Stimulated activated naive CD8-positive, alpha-beta T cell treated with anti-CD3 and anti-CD28 coated beads, Interleukin-15, Interleukin-2, amounts not matched to agents 100 ng/mL and 50 ng/mL, for 24 hours (primary cell): ENCODE data around the gene PEX26.
"Not testable (repeated sequence)": the region's sequence is repeated elsewhere in the genome, so short reads cannot be mapped to it uniquely, and the experiment has no call there.

Experiments used
- H3K27ac Mint-ChIP-seq: one replicate; pipeline ENCODE4 v1.8.0; 2021; ENCODE audit warnings: mild to moderate bottlenecking, mixed read lengths
- H3K27me3 Mint-ChIP-seq: one replicate; pipeline ENCODE4 v1.8.0; 2021; ENCODE audit warnings: mixed read lengths
- H3K36me3 Mint-ChIP-seq: one replicate; pipeline ENCODE4 v1.8.0; 2021; ENCODE audit warnings: low read depth, mixed read lengths
- H3K4me1 Mint-ChIP-seq: one replicate; pipeline ENCODE4 v1.8.0; 2021; ENCODE audit warnings: low read depth, mixed read lengths
- H3K4me3 Mint-ChIP-seq: one replicate; pipeline ENCODE4 v1.8.0; 2021; ENCODE audit warnings: mild to moderate bottlenecking, mixed read lengths
- H3K9me3 Mint-ChIP-seq: one replicate; pipeline ENCODE4 v1.8.0; 2021; ENCODE audit warnings: mixed read lengths

The PEX26 gene

GRCh38 chr22:18063306-18063705, 14.5 kb upstream of the PEX26 start:
- H3K36me3 Mint-ChIP-seq: no peaks in the 10 kb centered on the region
- no peaks in the 10 kb centered on the region for H3K9me3 Mint-ChIP-seq
- H3K27me3 Mint-ChIP-seq: peaks cover 29% of the 10 kb centered on the region
- H3K27ac Mint-ChIP-seq: no peak overlapping the region
- no peak overlapping the region for H3K4me3 Mint-ChIP-seq
- H3K4me1 Mint-ChIP-seq: peaks cover 29% of the 10 kb centered on the region

GRCh38 chr22:18063715-18064114, 14.1 kb upstream of the PEX26 start:
- Mint-ChIP-seq H3K4me1 (peaks cover 27% of the 10 kb centered on the region), H3K27me3 (peaks cover 29% of the 10 kb centered on the region)
- H3K4me3 Mint-ChIP-seq, H3K27ac Mint-ChIP-seq, H3K9me3 Mint-ChIP-seq, H3K36me3 Mint-ChIP-seq: not testable (repeated sequence)

GRCh38 chr22:18064636-18065035, 13.2 kb upstream of the PEX26 start:
- Mint-ChIP-seq H3K36me3 (no peaks in the 10 kb centered on the region), H3K4me3 (no peak overlapping the region), H3K4me1 (peaks cover 21% of the 10 kb centered on the region), H3K27ac (no peak overlapping the region), H3K27me3 (peaks cover 29% of the 10 kb centered on the region), H3K9me3 (no peaks in the 10 kb centered on the region)

- Mint-ChIP-seq H3K4me1 (peaks cover 17% of the 10 kb centered on the region), H3K27me3 (peaks cover 29% of the 10 kb centered on the region), H3K9me3 (no peaks in the 10 kb centered on the region), H3K4me3 (no peak overlapping the region), H3K36me3 (no peaks in the 10 kb centered on the region), H3K27ac (no peak overlapping the region)
These were observed 12.5 kb upstream of the PEX26 start for GRCh38 chr22:18065256-18065655.

- Mint-ChIP-seq H3K4me3 (peak overlapping the region; percentile 2), H3K36me3 (no peaks in the 10 kb centered on the region), H3K4me1 (peaks cover 16% of the 10 kb centered on the region), H3K27me3 (peaks cover 29% of the 10 kb centered on the region), H3K27ac (peak overlapping the region; percentile 22), H3K9me3 (no peaks in the 10 kb centered on the region)
These were observed 11.5 kb upstream of the PEX26 start for GRCh38 chr22:18066181-18066859.

GRCh38 chr22:18067121-18067520, 10.7 kb upstream of the PEX26 start:
- Mint-ChIP-seq H3K27ac (peak overlapping the region; percentile 50), H3K36me3 (no peaks in the 10 kb centered on the region), H3K9me3 (no peaks in the 10 kb centered on the region), H3K27me3 (peaks cover 29% of the 10 kb centered on the region), H3K4me1 (peaks cover 16% of the 10 kb centered on the region), H3K4me3 (no peak overlapping the region)

- H3K9me3 Mint-ChIP-seq: no peaks in the 10 kb centered on the region
- peaks cover 16% of the 10 kb centered on the region for H3K4me1 Mint-ChIP-seq
- H3K4me3 Mint-ChIP-seq: no peak overlapping the region
- no peak overlapping the region for H3K27ac Mint-ChIP-seq
- peaks cover 29% of the 10 kb centered on the region for H3K27me3 Mint-ChIP-seq
- no peaks in the 10 kb centered on the region for H3K36me3 Mint-ChIP-seq
These were observed 10.0 kb upstream of the PEX26 start for GRCh38 chr22:18067548-18068341.

GRCh38 chr22:18068381-18068988, 9.3 kb upstream of the PEX26 start:
- peaks cover 29% of the 10 kb centered on the region for H3K27me3 Mint-ChIP-seq
- peaks cover 16% of the 10 kb centered on the region for H3K4me1 Mint-ChIP-seq
- no peak overlapping the region for H3K4me3 Mint-ChIP-seq
- no peaks in the 10 kb centered on the region for H3K36me3 Mint-ChIP-seq
- H3K27ac Mint-ChIP-seq: no peak overlapping the region
- no peaks in the 10 kb centered on the region for H3K9me3 Mint-ChIP-seq

GRCh38 chr22:18069041-18069440, 8.7 kb upstream of the PEX26 start:
- H3K27me3 Mint-ChIP-seq: peaks cover 29% of the 10 kb centered on the region
- H3K4me3 Mint-ChIP-seq: no peak overlapping the region
- no peaks in the 10 kb centered on the region for H3K9me3 Mint-ChIP-seq
- no peaks in the 10 kb centered on the region for H3K36me3 Mint-ChIP-seq
- H3K27ac Mint-ChIP-seq: no peak overlapping the region
- peaks cover 16% of the 10 kb centered on the region for H3K4me1 Mint-ChIP-seq

GRCh38 chr22:18070041-18070440, 7.7 kb upstream of the PEX26 start:
- peaks cover 15% of the 10 kb centered on the region for H3K4me1 Mint-ChIP-seq
- H3K27ac Mint-ChIP-seq: no peak overlapping the region
- no peaks in the 10 kb centered on the region for H3K9me3 Mint-ChIP-seq
- H3K4me3 Mint-ChIP-seq: no peak overlapping the region
- no peaks in the 10 kb centered on the region for H3K36me3 Mint-ChIP-seq
- peaks cover 24% of the 10 kb centered on the region for H3K27me3 Mint-ChIP-seq

GRCh38 chr22:18070556-18071306, 7.1 kb upstream of the PEX26 start:
- H3K27me3 Mint-ChIP-seq: peaks cover 17% of the 10 kb centered on the region
- H3K4me1 Mint-ChIP-seq: peaks cover 8% of the 10 kb centered on the region
- no peak overlapping the region for H3K4me3 Mint-ChIP-seq
- no peaks in the 10 kb centered on the region for H3K36me3 Mint-ChIP-seq
- no peak overlapping the region for H3K27ac Mint-ChIP-seq
- H3K9me3 Mint-ChIP-seq: no peaks in the 10 kb centered on the region

- peaks cover 11% of the 10 kb centered on the region for H3K27me3 Mint-ChIP-seq
- not testable (repeated sequence) for H3K36me3 Mint-ChIP-seq, H3K27ac Mint-ChIP-seq, H3K4me1 Mint-ChIP-seq, H3K9me3 Mint-ChIP-seq, H3K4me3 Mint-ChIP-seq
These were observed 6.4 kb upstream of the PEX26 start for GRCh38 chr22:18071307-18071967.

- no peaks in the 10 kb centered on the region for H3K36me3 Mint-ChIP-seq
- H3K4me3 Mint-ChIP-seq: no peak overlapping the region
- H3K27ac Mint-ChIP-seq: no peak overlapping the region
- H3K4me1 Mint-ChIP-seq: peaks cover 12% of the 10 kb centered on the region
- H3K27me3 Mint-ChIP-seq: peaks cover 9% of the 10 kb centered on the region
- H3K9me3 Mint-ChIP-seq: no peaks in the 10 kb centered on the region
These were observed 5.9 kb upstream of the PEX26 start for GRCh38 chr22:18071968-18072310.

GRCh38 chr22:18073467-18073866, 4.3 kb upstream of the PEX26 start:
- peaks cover 1% of the 10 kb centered on the region for H3K36me3 Mint-ChIP-seq
- no peaks in the 10 kb centered on the region for H3K9me3 Mint-ChIP-seq
- H3K4me3 Mint-ChIP-seq: no peak overlapping the region
- H3K4me1 Mint-ChIP-seq: peaks cover 16% of the 10 kb centered on the region
- H3K27ac Mint-ChIP-seq: no peak overlapping the region
- H3K27me3 Mint-ChIP-seq: no peaks in the 10 kb centered on the region
